H9 (cell line): ENCODE results near the gene NOP9. TPM values are rescaled to one million over a fixed set of nuclear protein-coding genes. Genes with fewer than 3 reads are reported as not detected.

Experiments
- DNase-seq: peaks from one replicate; pipeline ENCODE4 v3.0.0-alpha.2; 2017
- H2AFZ ChIP-seq: one replicate; pipeline ENCODE4 v1.6.1; 2013; ENCODE audit warnings: mild to moderate bottlenecking, low read length, control low read depth, moderate library complexity
- H2AK5ac ChIP-seq: 2 replicates; pipeline ENCODE4 v1.6.1; 2013; ENCODE audit warnings: low read length, control low read depth, mixed read lengths; ENCODE audit not compliant: insufficient read length
- H2BK120ac ChIP-seq: one replicate; pipeline ENCODE4 v1.6.1; 2013; ENCODE audit warnings: low read depth, mild to moderate bottlenecking, low read length, control low read depth, inconsistent platforms; ENCODE audit not compliant: poor library complexity, severe bottlenecking
- H2BK12ac ChIP-seq: 2 replicates; pipeline ENCODE4 v1.6.1; 2013; ENCODE audit warnings: low read length, control low read depth, mixed read lengths, low read depth; ENCODE audit not compliant: insufficient read length
- H2BK15ac ChIP-seq: 2 replicates; pipeline ENCODE4 v1.6.1; 2013; ENCODE audit warnings: low read depth, low read length, control low read depth
- H2BK20ac ChIP-seq: one replicate; pipeline ENCODE4 v1.6.1; 2013; ENCODE audit warnings: low read depth, mild to moderate bottlenecking, low read length, control low read depth, inconsistent platforms; ENCODE audit not compliant: poor library complexity, severe bottlenecking
- H2BK5ac ChIP-seq: 2 replicates; pipeline ENCODE4 v1.6.1; 2013; ENCODE audit warnings: low read length, control low read depth, mixed read lengths; ENCODE audit not compliant: insufficient read length
- H3K14ac ChIP-seq: 2 replicates; pipeline ENCODE4 v1.6.1; 2013; ENCODE audit warnings: low read length, control low read depth; ENCODE audit not compliant: insufficient read depth
- H3K18ac ChIP-seq: 2 replicates; pipeline ENCODE4 v1.6.1; 2013; ENCODE audit warnings: low read depth, mild to moderate bottlenecking, mixed read lengths, low read length, control low read depth; ENCODE audit not compliant: insufficient read length
- H3K23ac ChIP-seq: 2 replicates; pipeline ENCODE4 v1.6.1; 2013; ENCODE audit warnings: low read length, control low read depth, mixed read lengths, low read depth; ENCODE audit not compliant: insufficient read length
- H3K23me2 ChIP-seq: 2 replicates; pipeline ENCODE4 v1.6.1; 2013; ENCODE audit warnings: low read depth, mild to moderate bottlenecking, mixed read lengths, low read length, control low read depth; ENCODE audit not compliant: insufficient read length, poor library complexity, severe bottlenecking
- H3K27ac ChIP-seq: 2 replicates; pipeline ENCODE4 v1.5.1; 2013; ENCODE audit warnings: low read length, control low read depth, mixed read lengths, low read depth; ENCODE audit not compliant: insufficient read length
- H3K27me3 ChIP-seq: 2 replicates; pipeline ENCODE4 v1.6.1; 2013; ENCODE audit warnings: low read length, control low read depth, inconsistent platforms; ENCODE audit not compliant: insufficient read depth
- H3K4ac ChIP-seq: 2 replicates; pipeline ENCODE4 v1.6.1; 2013; ENCODE audit warnings: low read depth, mild to moderate bottlenecking, control low read depth, inconsistent platforms, low read length, moderate library complexity
- H3K4me1 ChIP-seq: 2 replicates; pipeline ENCODE4 v1.6.1; 2013; ENCODE audit warnings: low read length, control low read depth, inconsistent platforms; ENCODE audit not compliant: insufficient read depth
- H3K4me2 ChIP-seq: 2 replicates; pipeline ENCODE4 v1.6.1; 2013; ENCODE audit warnings: low read length, control low read depth, mixed read lengths; ENCODE audit not compliant: insufficient read length, insufficient read depth
- H3K56ac ChIP-seq: 2 replicates; pipeline ENCODE4 v1.6.1; 2013; ENCODE audit warnings: low read depth, mild to moderate bottlenecking, mixed read lengths, low read length, control low read depth; ENCODE audit not compliant: insufficient read length
- H3K79me1 ChIP-seq: 2 replicates; pipeline ENCODE4 v1.6.1; 2013; ENCODE audit warnings: low read depth, mild to moderate bottlenecking, moderate library complexity, low read length, control low read depth, inconsistent platforms; ENCODE audit not compliant: insufficient read depth, poor library complexity, severe bottlenecking
- H3K79me2 ChIP-seq: 2 replicates; pipeline ENCODE4 v1.6.1; 2013; ENCODE audit warnings: low read length, control low read depth, inconsistent platforms; ENCODE audit not compliant: insufficient read depth
- H3K9ac ChIP-seq: 2 replicates; pipeline ENCODE4 v1.6.1; 2013; ENCODE audit warnings: low read length, control low read depth, mixed read lengths; ENCODE audit not compliant: insufficient read length; ENCODE audit errors: extremely low read depth
- H3K9me3 ChIP-seq: one replicate; pipeline ENCODE4 v1.6.1; 2013; ENCODE audit warnings: low read depth, low read length, inconsistent platforms; ENCODE audit not compliant: control insufficient read depth
- H3T11ph ChIP-seq: one replicate; pipeline ENCODE4 v1.6.1; 2013; ENCODE audit warnings: mild to moderate bottlenecking, low read length, control low read depth, inconsistent platforms
- H4K20me1 ChIP-seq: one replicate; pipeline ENCODE4 v1.6.1; 2013; ENCODE audit not compliant: control insufficient read depth, insufficient read length, insufficient read depth
- H4K5ac ChIP-seq: 2 replicates; pipeline ENCODE4 v1.6.1; 2013; ENCODE audit warnings: low read depth, mild to moderate bottlenecking, mixed read lengths, low read length, control low read depth; ENCODE audit not compliant: insufficient read length
- H4K8ac ChIP-seq: replicated peaks from 2 replicates; pipeline ENCODE4 v1.6.1; 2013; ENCODE audit warnings: low read length, control low read depth, mixed read lengths, low read depth; ENCODE audit not compliant: insufficient read length
- H4K91ac ChIP-seq: 2 replicates; pipeline ENCODE4 v1.6.1; 2013; ENCODE audit warnings: low read depth, mild to moderate bottlenecking, moderate library complexity, mixed read lengths, low read length, control low read depth; ENCODE audit not compliant: insufficient read length
- H3K27ac Mint-ChIP-seq, 3 experiments: 2 replicates in 2 of 3; 3 replicates in 1 of 3; pipeline ENCODE4 v1.8.0; 2020 to 2021; ENCODE audit warnings: mixed read lengths in 3 of 3, mild to moderate bottlenecking in 1 of 3, moderate library complexity in 1 of 3
- H3K27me3 Mint-ChIP-seq: 2 replicates; pipeline ENCODE4 v1.8.0; 2021; ENCODE audit warnings: low read depth, mild to moderate bottlenecking, moderate library complexity, mixed read lengths
- H3K36me3 Mint-ChIP-seq, 3 experiments: 2 replicates in 2 of 3; 3 replicates in 1 of 3; pipeline ENCODE4 v1.8.0; 2020 to 2021; ENCODE audit warnings: low read depth in 3 of 3, mixed read lengths in 3 of 3; ENCODE audit not compliant: insufficient read depth in 1 of 3
- H3K4me1 Mint-ChIP-seq, 2 experiments: 2 replicates each; pipeline ENCODE4 v1.8.0; 2020; ENCODE audit warnings: mixed read lengths in 2 of 2
- H3K4me3 Mint-ChIP-seq, 2 experiments: 2 replicates in 1 of 2; 3 replicates in 1 of 2; pipeline ENCODE4 v1.8.0; 2020 to 2021; ENCODE audit warnings: mild to moderate bottlenecking in 2 of 2, mixed read lengths in 2 of 2, moderate library complexity in 1 of 2
- H3K9me3 Mint-ChIP-seq, 2 experiments: 2 replicates in 1 of 2; 3 replicates in 1 of 2; pipeline ENCODE4 v1.8.0; 2020; ENCODE audit warnings: mild to moderate bottlenecking in 2 of 2, mixed read lengths in 2 of 2, moderate library complexity in 1 of 2
- CTCF ChIP-seq: fragments of 200-600 bp; sonication (generic); conservative IDR thresholded peaks from 3 replicates; pipeline ENCODE4 v1.8.0; 2021; ENCODE audit warnings: antibody characterized with exemption, mild to moderate bottlenecking
- WGBS: extraction: QIAGEN DNeasy Blood & Tissue Kit; methylation state at CpG from one replicate; pipeline ENCODE4 v1.1.7; 2013; ENCODE audit warnings: missing lambda C conversion rate, low lambda C conversion rate, mixed read lengths; ENCODE audit not compliant: insufficient read length; ENCODE audit errors: extremely low coverage; 5-methylcytosine and 5-hydroxymethylcytosine counted together
- total RNA-seq: library from RNA; stranded (reverse); gene quantifications from 2 replicates; pipeline ENCODE4 v1.2.1, GENCODE V29; 2021

The NOP9 gene
- total RNA-seq, 1 experiment from 2014 or later = 34.7 TPM

GRCh38 chr14:24262821-24263733 is 36.6 kb upstream of the NOP9 start, which contains the start of gene TGM1:
TGM1 (minus strand) TSS chr14:24263177; CDS start chr14:24262352, 825 bp downstream.
- WGBS = no CpG with 5 or more reads among the region's 14 CpGs
- peak within 1 kb of the TSS in 1 of 3 experiments; percentile 36; a peak in 3 of 7 replicates for H3K27ac Mint-ChIP-seq

More at GRCh38 chr14:24262821-24263733, 36.6 kb upstream of the NOP9 start, which contains the start of gene TGM1:
- Histone ChIP-seq H3K23ac (no peak within 1 kb of the TSS), H2BK12ac (no peak within 1 kb of the TSS), H3K79me2 (no peaks in the 10 kb centered on the region), H4K20me1 (no peaks in the 10 kb centered on the region), H3K4me2 (no peak within 1 kb of the TSS), H4K5ac (no peak within 1 kb of the TSS), H2BK5ac (no peak within 1 kb of the TSS), H3K23me2 (no peaks in the 10 kb centered on the region), H2BK120ac (no peak within 1 kb of the TSS), H3T11ph (no peak within 1 kb of the TSS), H3K9ac (no peak within 1 kb of the TSS), H2BK20ac (no peak within 1 kb of the TSS), H4K91ac (no peak within 1 kb of the TSS), H2AFZ (no peak within 1 kb of the TSS), H3K27me3 (no peaks in the 10 kb centered on the region), H2AK5ac (no peak within 1 kb of the TSS), H3K79me1 (no peaks in the 10 kb centered on the region), H3K4ac (no peak within 1 kb of the TSS), H3K27ac (no peak within 1 kb of the TSS), H3K18ac (no peak within 1 kb of the TSS), H4K8ac (no peak within 1 kb of the TSS), H3K14ac (no peak within 1 kb of the TSS; the same call in 1 of the 2 replicates), H3K9me3 (no peaks in the 10 kb centered on the region), H2BK15ac (no peak within 1 kb of the TSS), H3K4me1 (no peaks in the 10 kb centered on the region), H3K56ac (no peak within 1 kb of the TSS)
- DNase-seq = no peak
- Mint-ChIP-seq H3K36me3 (peaks cover 3 to 17% (median 14%) of the 10 kb centered on the region in 3 experiments; a peak in 5 of 7 replicates), H3K4me3 (no peak within 1 kb of the TSS), H3K9me3 (no peaks in the 10 kb centered on the region), H3K4me1 (no peaks in the 10 kb centered on the region; a peak in 2 of 4 replicates), H3K27me3 (no peaks in the 10 kb centered on the region; the same call in 1 of the 2 replicates)
- no peak for TF ChIP-seq CTCF
